ENCODE results near the gene KLHDC1.
"Not testable (repeated sequence)": the region's sequence is repeated elsewhere in the genome, so short reads cannot be mapped to it uniquely, and the experiment has no call there.

The KLHDC1 gene

GRCh38 chr14:49727171-49727570, 34.3 kb downstream of the KLHDC1 start:
- no peak for DNase-seq

DNA sequence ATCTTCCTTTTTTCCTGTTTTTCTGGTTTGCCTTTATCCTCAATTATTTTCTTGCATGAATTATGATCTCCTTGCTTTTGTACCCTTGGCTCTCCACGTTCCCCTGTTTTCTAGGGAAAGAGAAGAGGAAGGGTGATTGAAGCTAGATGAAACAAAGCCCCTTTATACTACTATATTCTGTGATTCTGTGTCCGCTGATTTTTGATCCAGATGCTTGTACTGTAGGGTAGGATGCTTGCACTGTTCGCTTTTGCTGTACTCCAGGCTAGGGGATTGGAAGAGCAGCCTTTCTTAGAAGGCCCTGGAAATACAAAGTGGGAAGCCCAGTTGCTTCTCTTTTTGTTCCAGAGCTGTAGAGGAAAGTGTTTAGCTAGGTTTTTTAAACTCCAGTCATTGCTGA, 40.0 kb downstream of the KLHDC1 start:
- DNase-seq, result no peak

GRCh38 chr14:49733836-49734235, 40.9 kb downstream of the KLHDC1 start:
- no peak for DNase-seq

GRCh38 chr14:49735669-49736068, 42.7 kb downstream of the KLHDC1 start:
- not testable (repeated sequence) for DNase-seq

DNA sequence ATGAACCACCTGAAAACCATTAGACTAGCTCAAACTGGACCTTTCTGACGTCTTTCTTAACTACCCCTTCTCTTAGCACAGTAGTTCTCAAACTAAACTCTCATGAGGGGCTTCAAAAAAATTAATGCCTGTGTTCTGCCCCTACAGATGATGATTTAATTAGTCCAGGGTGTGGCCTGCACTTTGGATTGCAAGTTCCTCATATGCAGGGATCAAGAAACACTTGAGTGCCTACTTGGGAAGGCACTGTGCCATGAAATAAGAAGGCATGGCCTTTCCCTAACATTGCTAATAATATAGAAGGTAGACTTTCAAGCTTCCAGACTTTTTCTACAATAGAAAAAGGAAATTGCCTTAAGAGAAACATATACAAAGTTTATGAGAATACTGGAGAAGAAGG, 52.3 kb downstream of the KLHDC1 start:
- DNase-seq, result no peak

DNA sequence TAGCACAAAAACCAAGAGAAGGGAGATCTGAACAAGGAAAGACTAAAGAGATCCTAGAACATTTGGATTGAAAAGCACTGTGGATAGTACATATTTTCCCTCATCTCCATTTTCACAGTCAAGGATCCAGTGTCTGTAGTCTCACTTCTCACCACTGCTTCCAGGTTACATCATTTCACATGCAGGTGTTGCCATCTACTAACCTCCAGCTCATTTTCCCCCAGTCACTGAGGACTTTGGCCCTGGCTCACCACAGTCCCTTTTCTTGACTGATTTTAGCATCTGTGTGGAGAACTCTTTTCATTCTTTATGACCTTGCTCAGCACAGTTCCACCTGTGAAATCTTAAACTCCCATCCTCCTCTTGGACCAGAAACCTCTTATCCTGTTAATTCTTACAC, 53.6 kb downstream of the KLHDC1 start:
- not testable (repeated sequence) for DNase-seq

DNA sequence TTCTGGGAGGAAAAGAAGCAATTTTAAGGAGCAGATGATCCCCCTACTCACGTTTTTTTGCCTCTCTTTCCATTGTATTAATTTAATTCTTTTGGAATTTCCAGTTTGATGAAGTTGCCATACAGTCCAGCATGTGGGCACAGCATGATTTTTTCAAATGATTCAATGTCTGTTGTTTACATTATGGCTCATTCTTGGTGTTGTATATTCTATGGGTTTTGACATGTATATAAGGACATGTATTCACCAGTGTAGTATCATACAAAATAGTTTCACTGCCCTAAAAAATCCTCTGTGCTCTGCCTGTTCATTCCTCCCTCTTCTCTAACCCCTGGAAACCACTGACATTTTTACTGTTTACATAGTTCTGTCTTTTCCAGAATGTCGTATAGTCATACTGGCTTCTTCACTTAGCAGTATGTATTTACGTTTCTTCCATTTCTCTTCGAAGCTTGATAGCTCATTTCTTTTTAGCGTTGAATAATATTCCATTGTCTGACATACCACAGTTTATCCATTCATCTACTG, 61.7 kb downstream of the KLHDC1 start:
- no peak for DNase-seq

DNA sequence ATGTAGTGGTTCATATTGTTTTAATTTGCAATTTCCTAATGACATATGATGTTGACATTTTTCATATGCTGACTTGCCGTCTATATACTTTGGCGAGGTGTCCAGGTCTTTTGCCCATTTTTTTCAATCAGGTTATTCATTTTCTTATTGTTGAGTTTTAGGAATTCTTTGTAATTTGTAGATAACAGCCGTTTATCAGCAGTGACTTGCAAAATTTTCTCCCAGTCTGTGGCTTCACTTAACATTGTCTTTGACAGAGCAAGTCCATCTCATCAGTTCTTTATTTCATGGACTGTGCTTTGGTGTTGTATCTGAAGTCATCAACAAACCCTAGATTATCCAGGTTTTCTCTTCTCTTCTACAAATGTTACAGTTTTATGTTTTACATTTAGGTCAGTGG, 62.5 kb downstream of the KLHDC1 start:
- DNase-seq, result no peak

DNA sequence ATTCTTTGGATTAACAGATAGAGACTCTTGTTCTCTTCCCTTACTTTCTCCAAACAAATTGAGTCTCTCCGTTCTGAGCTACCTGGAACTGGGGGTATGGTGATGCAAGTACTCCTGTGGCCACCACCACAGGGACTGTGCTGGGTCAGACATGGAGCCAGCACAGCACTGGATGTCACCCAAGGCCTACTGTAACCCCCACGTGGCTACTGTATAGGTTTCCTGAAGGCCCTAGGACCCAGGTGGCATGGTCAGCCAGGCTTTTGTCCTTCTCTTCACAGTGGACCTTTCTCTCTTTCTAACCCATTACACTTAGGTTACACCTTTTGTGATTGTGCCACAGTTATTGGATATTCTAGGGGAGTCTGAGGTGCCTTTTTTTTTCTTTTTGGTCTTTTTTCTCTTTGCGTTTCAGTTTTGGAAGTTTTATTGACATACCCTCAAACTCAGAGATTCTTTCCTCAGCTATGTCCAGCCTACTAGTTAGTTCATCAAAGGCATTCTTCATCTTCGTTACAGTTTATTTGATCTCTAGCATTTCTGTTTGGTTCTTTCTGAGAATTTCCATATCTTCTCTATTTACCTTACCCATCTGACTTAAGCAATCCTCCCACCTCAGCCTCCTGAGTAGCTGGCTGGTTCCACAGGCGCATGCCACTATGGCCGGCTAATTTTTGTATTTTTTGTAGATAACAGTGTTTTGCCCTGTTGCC, 69.1 kb downstream of the KLHDC1 start:
- DNase-seq, result no peak

DNA sequence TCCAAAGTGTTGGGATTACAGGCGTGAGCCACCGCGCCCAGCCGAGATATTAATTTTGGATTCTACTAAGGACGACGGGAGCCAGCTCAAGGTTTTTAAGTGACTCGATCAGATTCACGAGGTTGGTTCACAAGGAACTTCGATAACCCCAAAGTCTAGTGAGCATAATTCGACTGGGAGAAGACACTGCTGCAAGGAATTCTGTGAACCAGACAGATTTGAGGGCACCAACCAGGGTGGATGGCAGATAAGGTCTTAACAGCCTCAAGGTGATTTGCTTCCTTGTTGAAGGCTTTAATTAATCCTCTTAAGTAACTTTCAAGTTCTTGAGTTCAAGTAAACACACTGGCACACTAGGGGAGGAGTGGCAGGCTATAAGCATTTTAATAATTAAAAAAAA, 73.9 kb downstream of the KLHDC1 start:
- no peak for DNase-seq

DNA sequence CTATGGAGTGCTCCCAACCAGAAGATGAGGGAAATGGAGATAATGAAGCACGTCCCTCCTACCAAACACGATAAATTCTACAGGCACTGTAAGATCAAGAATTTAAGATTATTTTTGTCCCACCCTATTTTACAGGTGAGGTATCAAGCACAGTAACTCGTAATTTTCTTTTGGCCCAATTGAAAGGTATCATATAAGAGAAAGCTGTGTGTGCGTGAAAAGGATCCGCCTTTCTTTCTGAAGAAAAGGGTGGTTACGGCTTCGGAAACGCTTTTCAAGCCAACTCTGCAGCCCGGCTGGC, 74.3 kb downstream of the KLHDC1 start:
- no peak for DNase-seq

DNA sequence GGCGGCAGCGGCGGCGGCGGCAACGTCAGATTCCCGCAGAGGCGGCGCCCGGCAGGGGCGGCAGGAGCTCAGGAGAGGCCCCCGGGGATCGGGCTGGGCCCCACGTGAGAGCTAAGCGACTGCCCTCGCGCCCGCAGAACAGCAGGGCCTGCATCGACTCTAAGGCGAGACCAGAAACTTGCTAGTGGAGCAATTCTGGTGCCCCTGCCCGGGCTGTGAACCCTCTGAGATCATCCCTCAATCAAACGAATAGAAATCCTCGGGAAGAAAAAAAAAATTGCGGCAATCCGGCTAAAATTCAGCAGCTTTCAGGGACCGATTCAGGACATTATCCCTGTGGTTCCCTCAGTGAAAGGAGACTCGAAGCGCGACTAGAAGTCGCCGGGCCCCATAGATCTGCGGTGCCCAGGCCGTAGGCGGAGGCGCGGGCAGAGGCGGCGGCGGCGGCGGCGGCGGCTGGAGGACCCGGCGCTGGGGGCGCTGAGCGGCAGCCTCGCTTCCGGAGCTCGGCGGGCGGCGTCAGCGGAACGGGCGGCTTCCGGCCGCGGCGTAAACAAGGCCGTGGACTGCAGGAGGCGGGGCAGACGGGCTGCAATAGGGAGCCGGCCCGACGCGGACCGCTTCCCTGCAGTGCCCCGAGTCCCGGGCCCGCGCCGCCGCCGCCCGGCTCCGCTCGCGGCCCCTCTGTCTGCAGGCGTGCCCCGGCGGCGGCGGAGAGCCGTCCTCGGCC, 74.8 kb downstream of the KLHDC1 start, which contains the start of gene KLHDC2:
Gene KLHDC2, plus strand, starts transcription at position 583 of the 730 bp plus-strand sequence. CDS start 316 bp downstream, outside the sequence.
- peak; percentile 92 for DNase-seq

DNA sequence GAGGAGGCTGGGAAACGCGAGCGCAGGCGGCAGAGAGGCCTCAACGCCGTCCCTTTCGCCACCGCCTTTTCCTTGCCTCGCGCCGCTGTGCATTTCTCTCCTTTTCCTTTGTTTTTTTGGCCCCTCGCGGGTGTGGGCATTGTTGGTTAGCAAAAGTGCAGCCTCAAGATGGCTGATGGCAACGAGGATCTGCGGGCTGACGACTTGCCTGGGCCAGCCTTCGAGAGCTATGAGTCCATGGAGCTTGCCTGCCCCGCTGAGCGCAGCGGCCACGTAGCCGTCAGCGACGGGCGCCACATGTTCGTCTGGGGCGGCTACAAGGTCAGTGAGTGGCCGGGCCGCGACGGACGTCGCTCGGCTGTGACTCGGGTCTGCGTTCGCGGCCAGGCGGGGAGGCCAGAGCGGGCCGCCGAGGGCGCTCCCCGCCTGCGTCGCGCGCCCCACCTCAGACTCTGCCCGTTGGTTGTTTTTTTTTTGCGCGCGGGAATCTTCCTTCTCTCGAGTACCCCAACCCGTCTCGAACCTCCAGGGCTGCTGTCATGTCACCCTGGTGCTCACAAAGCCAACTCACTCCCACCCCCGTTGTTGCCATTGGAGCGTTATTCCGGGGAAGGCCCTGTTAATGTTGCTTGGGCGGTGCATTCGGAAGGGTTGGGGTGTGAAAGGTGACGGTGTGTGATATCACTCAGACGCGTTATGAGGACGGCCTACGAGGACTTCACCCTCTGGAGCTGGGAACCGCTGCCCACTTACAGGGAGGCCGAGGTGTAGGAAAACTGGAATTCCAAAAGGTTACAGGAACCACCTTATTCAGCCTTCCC, 75.6 kb downstream of the KLHDC1 start:
- peak; percentile 76 for DNase-seq

DNA sequence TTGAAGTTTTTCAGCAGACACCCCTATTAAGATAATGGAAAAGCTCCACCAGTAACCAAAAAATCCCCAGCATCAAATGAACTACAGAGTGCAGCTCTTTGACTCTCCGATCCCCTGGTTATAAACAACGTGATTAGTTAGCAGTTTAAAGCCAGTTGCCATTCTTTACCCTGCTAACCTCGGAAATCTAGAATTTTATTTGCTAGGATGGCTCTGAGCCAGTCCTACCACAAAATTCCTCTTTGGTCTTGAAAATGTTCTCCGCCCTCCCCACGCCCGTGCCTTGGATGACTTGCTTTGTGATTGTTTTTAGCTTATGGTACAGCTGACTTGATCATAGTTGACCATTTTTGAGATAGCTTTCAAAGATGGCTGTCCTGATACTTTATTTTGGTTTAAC, 76.3 kb downstream of the KLHDC1 start:
- DNase-seq, result no peak

- DNase-seq, result no peak
Observed at GRCh38 chr14:49769581-49770211, 76.8 kb downstream of the KLHDC1 start.

DNA sequence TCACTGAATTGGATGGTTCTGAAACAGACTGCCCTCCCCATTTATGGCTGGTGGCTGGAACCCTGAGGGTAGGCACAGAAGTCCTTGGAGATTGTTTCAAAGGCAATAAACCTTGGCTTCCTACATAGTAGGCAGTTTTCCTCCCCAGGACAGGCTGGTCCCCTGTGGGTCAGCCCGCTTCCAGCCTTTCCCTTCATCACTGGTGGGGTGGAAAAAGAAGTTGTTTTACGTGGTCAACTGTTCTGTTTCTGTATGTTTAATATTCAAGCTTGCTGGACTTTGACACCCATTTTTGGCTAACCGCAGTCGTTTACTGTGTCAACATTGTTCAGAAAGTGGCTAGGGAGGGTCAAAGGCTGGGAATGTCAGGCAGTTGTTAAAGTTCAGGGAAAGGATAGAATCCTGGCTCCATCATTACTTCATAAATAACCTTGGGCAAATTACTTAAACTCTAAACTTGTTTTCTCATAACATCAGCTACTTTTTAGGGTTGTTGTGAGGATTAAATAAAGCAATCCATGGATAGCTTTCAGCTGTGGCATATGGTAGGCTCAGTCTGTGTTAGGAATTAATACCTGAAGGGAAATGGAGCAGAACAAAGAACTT, 77.4 kb downstream of the KLHDC1 start:
- DNase-seq, result no peak

DNA sequence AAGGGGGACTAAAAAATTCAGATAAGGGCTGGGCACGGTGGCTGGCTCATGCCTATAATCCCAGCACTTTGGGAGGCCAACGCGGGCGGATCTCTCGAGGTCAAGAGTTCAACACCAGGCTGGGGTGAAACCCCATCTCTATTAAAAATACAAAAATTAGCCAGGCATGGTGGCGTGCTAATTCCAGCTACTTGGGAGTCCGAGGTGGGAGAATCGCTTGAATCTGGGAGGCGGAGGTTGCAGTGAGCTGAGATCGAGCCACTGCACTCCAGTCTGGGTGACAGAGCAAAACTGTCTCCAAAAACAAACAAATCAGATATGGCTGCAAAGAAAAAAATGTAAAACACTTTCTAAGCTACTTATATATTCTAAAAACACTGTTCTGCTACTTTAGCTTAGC, 78.8 kb downstream of the KLHDC1 start:
- DNase-seq, result not testable (repeated sequence)

DNA sequence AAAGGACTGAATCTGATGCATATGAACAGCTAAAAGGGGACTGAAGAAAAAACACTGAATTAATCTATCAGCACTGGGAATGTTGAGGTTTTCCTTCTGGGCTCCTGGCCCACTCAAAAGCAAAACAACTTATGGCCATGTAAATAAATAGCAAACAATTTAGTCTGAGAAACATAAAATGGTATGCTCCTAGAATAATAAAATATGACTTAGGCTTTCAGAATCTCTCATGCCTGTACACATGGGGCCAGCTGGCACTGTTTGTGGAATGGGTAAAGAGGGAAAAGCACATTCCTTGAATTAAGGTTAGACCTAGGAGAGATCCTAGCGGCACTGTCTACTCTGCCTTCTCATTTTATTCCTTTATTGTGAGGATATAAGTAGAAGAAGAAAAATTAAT, 81.2 kb downstream of the KLHDC1 start:
- no peak for DNase-seq

DNA sequence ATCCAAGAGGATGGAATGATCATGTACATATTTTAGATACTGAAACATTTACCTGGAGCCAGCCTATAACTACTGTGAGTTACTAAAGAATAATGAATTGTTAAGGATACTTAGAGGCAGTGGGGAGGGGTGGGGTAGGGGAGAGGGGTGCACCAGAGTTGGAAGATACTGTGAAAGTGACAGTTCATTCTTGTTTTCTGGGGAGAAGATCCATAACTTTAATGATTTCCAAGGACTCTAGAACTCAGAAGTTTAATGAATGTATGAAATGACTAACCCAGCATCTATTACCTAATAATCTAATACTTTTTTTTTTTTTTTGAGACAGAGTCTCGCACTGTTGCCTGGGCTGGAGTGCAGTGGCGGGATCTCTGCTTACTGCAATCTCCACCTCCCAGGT, 85.5 kb downstream of the KLHDC1 start:
- DNase-seq, result no peak

- DNase-seq, result not testable (repeated sequence)
Observed at GRCh38 chr14:49781040-49781439, 88.1 kb downstream of the KLHDC1 start.

DNA sequence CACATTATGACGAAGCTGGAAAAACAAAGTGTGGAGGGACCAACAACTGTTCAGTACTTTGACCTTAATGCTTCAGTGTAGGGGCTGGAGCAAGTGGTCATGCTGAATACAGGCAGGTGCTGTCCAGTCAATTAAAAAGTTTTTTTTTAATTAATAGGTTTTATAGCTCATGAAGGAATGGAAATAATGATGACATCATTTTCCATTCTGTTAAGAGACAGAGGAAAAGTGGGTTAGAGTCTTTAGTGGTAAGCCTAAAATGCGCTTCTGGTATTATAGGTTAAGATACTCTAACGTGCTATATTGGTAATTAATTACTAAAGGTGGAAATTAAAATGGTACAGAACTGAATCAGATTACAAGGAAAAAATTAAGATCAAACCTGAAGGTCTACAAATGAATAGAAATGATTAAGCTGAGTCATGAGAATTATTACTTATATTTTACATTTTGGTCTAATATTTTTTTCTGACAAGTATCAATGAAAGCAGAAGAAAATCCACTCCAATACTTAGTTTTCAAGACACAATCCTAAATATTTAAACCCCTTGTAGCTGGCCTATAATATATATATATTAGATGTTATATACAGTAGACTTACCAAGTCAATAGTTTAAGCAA, 90.6 kb downstream of the KLHDC1 start:
- no peak for DNase-seq

- DNase-seq, result no peak
Observed at GRCh38 chr14:49786315-49786714, 93.4 kb downstream of the KLHDC1 start.

All from activated CD4-positive, alpha-beta T cell treated with anti-CD3 and anti-CD28 coated beads, Interleukin-2, amount 50 U/mL, for 16 hours (primary cell).